Testis (tissue), 3 donors: ENCODE results near the gene C1orf216. TPM values are rescaled to one million over a fixed set of nuclear protein-coding genes. Genes with fewer than 3 reads are reported as not detected.

Experiments used
- DNase-seq: peaks from one replicate; pipeline ENCODE4 v3.0.0-alpha.2; 2019
- H3K27ac ChIP-seq, 2 donors: fragments of 200-600 bp; sonication (generic); one replicate each; pipeline ENCODE4 v1.5.1; 2019
- H3K27me3 ChIP-seq: fragments of 200-600 bp; sonication (generic); one replicate; pipeline ENCODE4 v1.5.1; 2019
- H3K36me3 ChIP-seq: fragments of 200-600 bp; sonication (generic); one replicate; pipeline ENCODE4 v1.5.1; 2017; ENCODE audit warnings: low read depth; ENCODE audit errors: missing control alignments
- H3K4me1 ChIP-seq: fragments of 200-600 bp; sonication (generic); one replicate; pipeline ENCODE4 v1.5.1; 2019
- H3K4me3 ChIP-seq, 2 donors: fragments of 200-600 bp; sonication (generic); one replicate each; pipeline ENCODE4 v1.5.1; 2017 to 2019
- H3K9me3 ChIP-seq: fragments of 200-600 bp; sonication (generic); one replicate; pipeline ENCODE4 v1.5.1; 2017
- POLR2A ChIP-seq: fragments of 450-650 bp; IDR thresholded peaks from one replicate; pipeline ENCODE4 v1.6.1; 2017; ENCODE audit warnings: antibody characterized with exemption, mild to moderate bottlenecking, moderate library complexity
- WGBS, 2 donors: methylation state at CpG; one replicate each; pipeline ENCODE4 v1.1.5; 2018; 5-methylcytosine and 5-hydroxymethylcytosine counted together
- intact Hi-C: fragments of 100-400 bp; cut with DNase I; formaldehyde crosslinking; loops from one replicate; pipeline ENCODE4 v1.15.1; 2023; ENCODE audit warnings: low total_unique reads
- polyA plus RNA-seq: library from polyadenylated mRNA; stranded (reverse); fragments of 350-450 nt; fragmentation: Illumina TruSeq; extraction: RNeasy Lipid Tissue Mini Kit (QIAGEN cat#74804); gene quantifications from one replicate; pipeline ENCODE4 v1.2.3, GENCODE V29; 2014; ENCODE audit warnings: low read depth, low replicate concordance; ENCODE audit not compliant: insufficient read depth
- total RNA-seq, 2 donors: library from RNA; depleted of rRNA; stranded (reverse); fragments of >200 nt; gene quantifications; one replicate each; pipeline ENCODE4 v1.2.3, GENCODE V29; 2016
- TF ChIP-seq, protein P1 (sequence below), 3 experiments: fragments of 450-650 bp in 2 of 3; fragments of 200-600 bp in 1 of 3; sonication (generic) in 1 of 3; IDR thresholded peaks; one replicate each; pipeline ENCODE4 v1.5.1; 2016 to 2019; ENCODE audit warnings: antibody characterized with exemption in 3 of 3, mild to moderate bottlenecking in 2 of 3, moderate library complexity in 1 of 3

The C1orf216 gene
- total and polyA plus RNA-seq, 3 donors from 2014 or later: 17.7 to 20.5 (median 19.8) TPM

DNA sequence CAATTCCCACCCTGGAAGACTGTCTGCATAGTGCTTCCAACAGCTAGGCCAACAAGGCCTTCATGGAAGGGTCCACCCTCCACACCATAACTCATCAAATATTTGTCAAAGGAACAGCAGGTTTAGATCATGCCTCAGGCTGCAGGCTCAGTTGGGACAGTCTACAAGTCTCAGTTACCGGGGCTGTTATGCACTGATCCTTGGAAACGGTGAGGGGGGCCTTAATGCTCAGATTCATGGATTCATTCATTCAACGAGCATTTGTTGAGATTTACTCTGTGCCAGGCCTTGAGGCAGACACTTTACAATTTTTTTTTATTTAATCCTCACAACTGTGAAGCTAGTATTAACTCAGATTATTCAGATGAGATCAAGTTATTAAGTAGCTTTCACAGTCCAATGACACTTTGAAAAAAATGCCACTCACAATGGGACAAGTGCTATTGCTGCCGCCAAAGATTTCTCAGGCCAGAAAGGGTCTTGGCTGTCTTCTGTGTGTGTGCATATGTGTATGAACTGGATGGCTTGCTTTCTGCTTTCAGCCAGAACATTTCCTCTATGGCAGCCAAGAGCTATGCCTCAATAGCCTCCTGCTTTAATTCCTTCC lies 8.9 kb upstream of the C1orf216 start:
- TF ChIP-seq, protein P1, sequence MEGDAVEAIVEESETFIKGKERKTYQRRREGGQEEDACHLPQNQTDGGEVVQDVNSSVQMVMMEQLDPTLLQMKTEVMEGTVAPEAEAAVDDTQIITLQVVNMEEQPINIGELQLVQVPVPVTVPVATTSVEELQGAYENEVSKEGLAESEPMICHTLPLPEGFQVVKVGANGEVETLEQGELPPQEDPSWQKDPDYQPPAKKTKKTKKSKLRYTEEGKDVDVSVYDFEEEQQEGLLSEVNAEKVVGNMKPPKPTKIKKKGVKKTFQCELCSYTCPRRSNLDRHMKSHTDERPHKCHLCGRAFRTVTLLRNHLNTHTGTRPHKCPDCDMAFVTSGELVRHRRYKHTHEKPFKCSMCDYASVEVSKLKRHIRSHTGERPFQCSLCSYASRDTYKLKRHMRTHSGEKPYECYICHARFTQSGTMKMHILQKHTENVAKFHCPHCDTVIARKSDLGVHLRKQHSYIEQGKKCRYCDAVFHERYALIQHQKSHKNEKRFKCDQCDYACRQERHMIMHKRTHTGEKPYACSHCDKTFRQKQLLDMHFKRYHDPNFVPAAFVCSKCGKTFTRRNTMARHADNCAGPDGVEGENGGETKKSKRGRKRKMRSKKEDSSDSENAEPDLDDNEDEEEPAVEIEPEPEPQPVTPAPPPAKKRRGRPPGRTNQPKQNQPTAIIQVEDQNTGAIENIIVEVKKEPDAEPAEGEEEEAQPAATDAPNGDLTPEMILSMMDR (IDR thresholded peaks at IDR 0.05): no peak
- TF ChIP-seq POLR2A: no peak
- no peak overlapping the region for H3K4me3 ChIP-seq
- H3K27me3 ChIP-seq: no peaks in the 10 kb centered on the region
- H3K4me1 ChIP-seq: no peaks in the 10 kb centered on the region
- no peak for DNase-seq
- no peak overlapping the region for H3K27ac ChIP-seq
- intact Hi-C loops: no loop called here
- H3K36me3 ChIP-seq: no peaks in the 10 kb centered on the region
- WGBS, 2 donors: 88 to 93% methylated on average over 4 of the region's 4 CpGs
- H3K9me3 ChIP-seq: no peaks in the 10 kb centered on the region

DNA sequence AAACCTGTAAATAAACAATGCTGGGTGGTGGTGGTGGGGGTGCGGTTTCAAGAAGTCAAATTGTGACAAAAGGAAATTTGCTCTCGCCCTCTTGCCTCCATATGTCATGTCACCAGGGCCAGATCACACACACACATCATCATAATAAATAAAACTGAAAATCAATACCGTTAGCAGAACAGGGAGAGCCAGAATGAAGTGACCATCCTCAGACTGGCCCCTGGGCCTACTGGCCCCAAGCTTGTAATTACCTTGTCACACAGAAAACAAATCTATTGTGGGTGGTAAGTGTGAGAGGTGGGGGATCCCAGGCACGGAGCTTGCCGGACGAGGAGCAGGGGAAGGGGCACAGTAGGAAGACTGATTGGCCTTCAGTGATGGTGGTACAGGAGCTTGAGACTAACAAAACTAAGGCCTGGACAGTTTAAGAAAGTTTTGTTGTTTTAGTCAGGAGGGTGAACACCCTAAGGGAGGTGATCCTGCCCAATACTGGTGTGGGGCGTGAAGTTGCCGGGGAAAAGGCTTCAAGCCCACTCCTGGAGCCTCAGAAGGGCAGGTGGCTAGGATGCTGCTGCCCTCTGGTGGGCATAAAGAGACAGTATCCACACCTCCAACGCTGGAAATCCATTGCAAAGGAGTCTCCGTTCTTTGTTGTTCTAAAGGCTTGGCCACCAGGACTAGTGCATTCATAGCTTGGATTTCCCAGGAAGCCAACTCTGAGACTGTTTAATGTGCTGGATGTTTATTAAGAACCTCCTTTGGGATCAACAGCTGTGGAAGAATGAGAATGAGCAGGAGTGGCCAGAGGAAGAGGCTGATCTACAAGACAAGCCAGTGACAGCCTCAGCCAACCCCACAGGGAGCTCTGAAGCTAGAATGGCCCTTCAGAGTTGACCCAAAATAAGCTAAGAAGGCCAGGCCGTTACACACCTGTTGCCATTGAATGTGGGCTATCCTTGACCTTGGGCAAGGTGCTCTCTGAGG lies 8.1 kb upstream of the C1orf216 start:
- H3K4me1 ChIP-seq: no peaks in the 10 kb centered on the region
- TF ChIP-seq, protein P1 (IDR thresholded peaks at IDR 0.05): peak; percentile 57 to 73 (median 65)
- no peak for TF ChIP-seq POLR2A
- DNase-seq: peak; percentile 67
- intact Hi-C loops: no loop called here
- no peak overlapping the region for H3K27ac ChIP-seq
- no peaks in the 10 kb centered on the region for H3K9me3 ChIP-seq
- H3K36me3 ChIP-seq: no peaks in the 10 kb centered on the region
- H3K27me3 ChIP-seq: no peaks in the 10 kb centered on the region
- H3K4me3 ChIP-seq: no peak overlapping the region
- 49 to 54% methylated on average over 11 of the region's 11 CpGs for WGBS, 2 donors

DNA sequence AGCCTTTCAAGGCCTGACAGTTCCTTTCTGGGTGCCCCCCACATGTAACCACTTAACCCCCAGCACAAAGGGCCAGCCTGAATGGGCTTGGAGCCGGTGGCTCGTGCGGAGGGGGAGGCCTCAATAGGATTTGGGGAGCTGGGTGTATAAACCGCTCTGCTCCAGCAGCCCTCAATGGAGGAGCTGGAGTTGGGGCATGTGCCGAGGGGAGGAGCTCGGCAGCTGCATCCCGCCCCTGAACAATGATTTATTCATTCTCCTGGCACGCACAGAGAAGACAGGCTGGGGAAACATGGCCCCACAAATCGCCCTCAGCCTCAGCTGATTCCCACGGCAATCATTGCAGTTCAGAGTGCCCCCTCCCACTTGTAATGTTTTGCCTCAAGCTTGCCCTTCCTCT lies 6.9 kb upstream of the C1orf216 start:
- intact Hi-C loops: no loop called here
- Histone ChIP-seq H3K27me3 (no peaks in the 10 kb centered on the region), H3K27ac (no peak overlapping the region), H3K4me3 (no peak overlapping the region), H3K36me3 (no peaks in the 10 kb centered on the region), H3K9me3 (no peaks in the 10 kb centered on the region), H3K4me1 (no peaks in the 10 kb centered on the region)
- TF ChIP-seq, protein P1 (IDR thresholded peaks at IDR 0.05): no peak
- TF ChIP-seq POLR2A: no peak
- no peak for DNase-seq
- WGBS, 2 donors: 59 to 78% methylated on average over 8 to 10 of the region's 10 CpGs

DNA sequence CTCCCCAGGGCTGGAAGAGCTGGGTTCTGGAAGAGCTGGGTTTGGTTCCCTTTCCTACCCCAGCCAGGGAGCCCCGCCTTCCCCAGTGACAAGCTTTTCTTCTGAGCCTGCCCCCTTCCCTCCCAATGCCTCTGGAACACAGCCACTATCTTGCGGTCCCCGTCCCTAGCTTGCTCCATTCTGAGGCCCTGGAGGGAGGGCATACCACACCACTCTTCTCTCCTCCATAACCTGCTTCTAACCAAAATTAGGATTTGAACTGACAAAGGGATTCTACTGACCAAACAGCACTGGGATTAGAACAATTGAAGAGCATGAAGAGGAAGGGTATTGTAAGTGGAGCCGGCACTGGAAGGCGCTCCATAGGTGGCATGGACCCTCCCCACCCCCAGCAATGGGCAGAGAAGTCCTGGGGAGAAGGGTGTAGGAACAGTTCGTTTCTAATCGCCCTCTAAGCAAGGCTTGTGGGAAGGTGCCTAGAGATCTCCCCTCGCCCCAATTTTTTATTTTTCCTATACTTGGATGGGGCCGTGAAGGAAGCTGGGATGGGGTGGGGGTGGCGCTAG lies 690 bp downstream of the C1orf216 start:
- Histone ChIP-seq H3K27ac (peak overlapping the region; percentile 78 to 85), H3K27me3 (no peaks in the 10 kb centered on the region), H3K4me3 (peak overlapping the region; percentile 77 to 82), H3K36me3 (no peaks in the 10 kb centered on the region), H3K9me3 (no peaks in the 10 kb centered on the region), H3K4me1 (peaks cover 4% of the 10 kb centered on the region)
- TF ChIP-seq POLR2A: no peak
- TF ChIP-seq, protein P1 (IDR thresholded peaks at IDR 0.05): no peak
- WGBS, 2 donors: 4 to 10% methylated on average over 10 of the region's 10 CpGs
- peak; percentile 44 for DNase-seq
- intact Hi-C loops: no loop called here
